Fibroblast of lung (primary cell): ENCODE results near the gene CCNT2.

ENCODE experiments used
- EZH2 ChIP-seq: IDR thresholded peaks from 2 replicates; pipeline ENCODE4 v1.5.1; 2012; ENCODE audit warnings: low read length, control low read depth, mild to moderate bottlenecking; ENCODE audit errors: missing control alignments
- TF ChIP-seq, protein P1 (sequence below), 2 donors: IDR thresholded peaks in 1 of 2; conservative IDR thresholded peaks in 1 of 2; 1 replicate in 1 of 2; 2 replicates in 1 of 2; pipeline ENCODE4 v1.5.1; 2011 to 2012; ENCODE audit warnings: low read length in 2 of 2, control low read depth in 1 of 2, inconsistent platforms in 1 of 2, low read depth in 1 of 2, mild to moderate bottlenecking in 1 of 2

DNA sequence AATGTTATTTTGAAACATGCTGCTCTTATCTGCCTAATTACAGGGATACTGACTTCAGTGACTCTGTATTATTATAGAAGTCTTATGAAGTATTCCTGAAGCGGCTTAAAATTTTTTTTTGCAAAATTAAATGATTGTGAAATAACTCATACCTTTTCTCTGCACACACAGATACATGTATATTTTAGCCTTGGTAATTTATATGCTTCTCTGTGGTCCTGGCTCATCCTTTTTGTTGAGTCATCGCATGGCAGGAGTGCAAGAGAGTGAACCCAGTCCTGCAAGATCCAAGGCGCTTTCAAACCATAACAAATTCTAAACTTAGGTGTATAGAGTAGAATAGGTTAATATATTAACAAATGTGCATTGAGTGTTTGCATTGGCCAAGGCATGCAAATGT is 8.6 kb downstream of the CCNT2 start:
- TF ChIP-seq, protein P1, sequence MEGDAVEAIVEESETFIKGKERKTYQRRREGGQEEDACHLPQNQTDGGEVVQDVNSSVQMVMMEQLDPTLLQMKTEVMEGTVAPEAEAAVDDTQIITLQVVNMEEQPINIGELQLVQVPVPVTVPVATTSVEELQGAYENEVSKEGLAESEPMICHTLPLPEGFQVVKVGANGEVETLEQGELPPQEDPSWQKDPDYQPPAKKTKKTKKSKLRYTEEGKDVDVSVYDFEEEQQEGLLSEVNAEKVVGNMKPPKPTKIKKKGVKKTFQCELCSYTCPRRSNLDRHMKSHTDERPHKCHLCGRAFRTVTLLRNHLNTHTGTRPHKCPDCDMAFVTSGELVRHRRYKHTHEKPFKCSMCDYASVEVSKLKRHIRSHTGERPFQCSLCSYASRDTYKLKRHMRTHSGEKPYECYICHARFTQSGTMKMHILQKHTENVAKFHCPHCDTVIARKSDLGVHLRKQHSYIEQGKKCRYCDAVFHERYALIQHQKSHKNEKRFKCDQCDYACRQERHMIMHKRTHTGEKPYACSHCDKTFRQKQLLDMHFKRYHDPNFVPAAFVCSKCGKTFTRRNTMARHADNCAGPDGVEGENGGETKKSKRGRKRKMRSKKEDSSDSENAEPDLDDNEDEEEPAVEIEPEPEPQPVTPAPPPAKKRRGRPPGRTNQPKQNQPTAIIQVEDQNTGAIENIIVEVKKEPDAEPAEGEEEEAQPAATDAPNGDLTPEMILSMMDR (conservative IDR thresholded peaks at IDR 0.05 in 1 of 2, IDR thresholded peaks at IDR 0.05 in 1 of 2; ENCODE audit: low read depth in 1 of 2, low read length in 2 of 2): no peak
- TF ChIP-seq EZH2: no peak
